ENCODE measurements around the gene RTCA. TPM values are rescaled to one million over a fixed set of nuclear protein-coding genes. Genes with fewer than 3 reads are reported as not detected.
A peak's percentile ranks its signal among the peaks of the same experiment; 100 is the strongest.

The RTCA gene
- 41.3 TPM for total RNA-seq
- long read RNA-seq, transcript RTCA-201 (12 exons, 1,534 nt): minor isoform, 5 of 80 reads
- long read RNA-seq, transcript RTCA-203 (11 exons, 2,535 nt): major isoform, 65 of 80 reads
- long read RNA-seq, partial matches to known transcripts: 3 of 80 reads
- long read RNA-seq, other reads (novel, unspliced or antisense): 7 of 80 reads

DNA sequence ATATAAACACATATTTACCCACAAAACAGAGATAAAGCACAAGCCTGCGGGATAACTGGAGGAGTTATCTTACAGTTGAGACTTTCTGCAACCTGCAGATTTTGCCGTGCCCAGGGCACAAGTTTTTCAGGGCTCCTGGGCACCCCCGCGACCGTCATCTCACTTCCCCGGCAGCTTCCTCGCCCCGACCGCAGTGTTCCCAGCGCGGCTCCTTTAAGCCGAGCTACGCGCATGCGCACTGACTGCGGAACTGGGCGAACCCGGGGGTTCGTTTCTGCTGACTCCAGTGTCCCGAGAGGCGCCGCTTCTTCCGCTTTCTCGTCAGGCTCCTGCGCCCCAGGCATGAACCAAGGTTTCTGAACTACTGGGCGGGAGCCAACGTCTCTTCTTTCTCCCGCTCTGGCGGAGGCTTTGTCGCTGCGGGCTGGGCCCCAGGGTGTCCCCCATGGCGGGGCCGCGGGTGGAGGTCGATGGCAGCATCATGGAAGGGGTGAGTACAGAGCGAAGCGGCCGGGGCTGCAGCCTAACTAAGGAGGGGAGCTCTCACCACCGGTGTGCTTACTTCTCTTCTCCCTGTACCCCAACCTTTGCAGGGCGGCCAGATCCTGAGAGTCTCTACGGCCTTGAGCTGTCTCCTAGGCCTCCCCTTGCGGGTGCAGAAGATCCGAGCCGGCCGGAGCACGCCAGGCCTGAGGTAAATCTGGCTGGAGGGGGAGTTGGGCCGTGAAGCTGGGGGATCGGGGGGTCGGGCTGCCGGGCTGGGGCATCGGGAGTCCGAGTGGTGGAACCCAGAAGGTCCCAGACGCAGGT lies at the start of gene RTCA:
TSS of gene RTCA (plus strand) at position 286 of the 810 bp plus-strand sequence. CDS start at position 446, 160 bp downstream.
- Histone ChIP-seq H3K4me1 (peaks cover 63% of the 10 kb centered on the region), H3K27ac (replicated peaks) (peak within 1 kb of the TSS; percentile 93), H3K4me3 (peak within 1 kb of the TSS; percentile 96), H3K27me3 (ENCODE audit: low read depth) (no peaks in the 10 kb centered on the region), H3K36me3 (peaks cover 48% of the 10 kb centered on the region), H3K9me3 (replicated peaks) (no peaks in the 10 kb centered on the region)
- intact Hi-C loops (cut with micrococcal nuclease): no loop called here
- DNase-seq: peak; percentile 96
- TF ChIP-seq, protein P1, sequence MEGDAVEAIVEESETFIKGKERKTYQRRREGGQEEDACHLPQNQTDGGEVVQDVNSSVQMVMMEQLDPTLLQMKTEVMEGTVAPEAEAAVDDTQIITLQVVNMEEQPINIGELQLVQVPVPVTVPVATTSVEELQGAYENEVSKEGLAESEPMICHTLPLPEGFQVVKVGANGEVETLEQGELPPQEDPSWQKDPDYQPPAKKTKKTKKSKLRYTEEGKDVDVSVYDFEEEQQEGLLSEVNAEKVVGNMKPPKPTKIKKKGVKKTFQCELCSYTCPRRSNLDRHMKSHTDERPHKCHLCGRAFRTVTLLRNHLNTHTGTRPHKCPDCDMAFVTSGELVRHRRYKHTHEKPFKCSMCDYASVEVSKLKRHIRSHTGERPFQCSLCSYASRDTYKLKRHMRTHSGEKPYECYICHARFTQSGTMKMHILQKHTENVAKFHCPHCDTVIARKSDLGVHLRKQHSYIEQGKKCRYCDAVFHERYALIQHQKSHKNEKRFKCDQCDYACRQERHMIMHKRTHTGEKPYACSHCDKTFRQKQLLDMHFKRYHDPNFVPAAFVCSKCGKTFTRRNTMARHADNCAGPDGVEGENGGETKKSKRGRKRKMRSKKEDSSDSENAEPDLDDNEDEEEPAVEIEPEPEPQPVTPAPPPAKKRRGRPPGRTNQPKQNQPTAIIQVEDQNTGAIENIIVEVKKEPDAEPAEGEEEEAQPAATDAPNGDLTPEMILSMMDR (IDR thresholded peaks at IDR 0.05; ENCODE audit: borderline replicate concordance): no peak

DNA sequence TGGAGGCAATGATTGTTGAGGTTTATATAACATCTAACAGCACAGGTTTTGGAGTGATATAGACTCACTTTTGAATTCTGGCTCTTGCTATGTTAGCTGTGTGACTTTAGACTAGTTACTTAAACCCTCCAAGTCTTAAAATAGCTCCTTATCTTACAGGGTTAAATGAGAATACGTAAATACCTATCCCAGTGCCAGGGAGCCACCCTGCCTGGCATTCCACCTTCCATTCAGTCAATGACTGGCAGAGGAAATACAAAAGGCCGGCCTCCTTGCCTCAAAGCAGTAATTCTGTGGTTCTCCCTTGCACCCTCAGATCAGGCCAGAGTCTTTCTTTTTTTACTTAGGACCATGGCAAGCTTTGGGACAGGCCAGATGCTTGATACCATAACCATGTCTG lies 48.2 kb upstream of the RTCA start:
- intact Hi-C loops (cut with micrococcal nuclease): no loop called here
- Histone ChIP-seq H3K9me3 (replicated peaks) (no peaks in the 10 kb centered on the region), H3K4me3 (no peak overlapping the region), H3K27me3 (ENCODE audit: low read depth) (no peaks in the 10 kb centered on the region), H3K36me3 (peaks cover 48% of the 10 kb centered on the region), H3K4me1 (peaks cover 19% of the 10 kb centered on the region), H3K27ac (replicated peaks) (peak overlapping the region; percentile 76)
- TF ChIP-seq, protein P1 (IDR thresholded peaks at IDR 0.05; ENCODE audit: borderline replicate concordance): no peak
- DNase-seq: peak; percentile 44

DNA sequence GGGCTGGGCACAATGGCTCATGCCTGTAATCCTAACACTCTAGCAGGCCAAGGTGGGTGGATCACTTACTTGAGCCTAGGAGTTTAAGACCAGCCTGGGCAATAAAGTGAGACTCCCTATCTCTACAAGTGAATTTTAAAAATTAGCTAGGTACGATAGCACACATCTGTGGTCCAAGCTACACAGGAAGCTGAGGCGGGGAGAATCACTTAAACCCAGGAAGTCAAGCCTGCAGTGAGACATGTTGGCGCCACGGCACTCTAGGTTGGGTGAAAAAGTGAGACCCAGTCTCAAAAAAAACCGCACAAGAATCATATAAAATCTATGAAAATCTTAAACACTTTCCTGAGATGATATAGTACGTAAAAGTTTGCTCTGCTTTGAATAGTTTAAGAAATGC lies 46.6 kb upstream of the RTCA start:
- Histone ChIP-seq H3K9me3 (replicated peaks) (no peaks in the 10 kb centered on the region), H3K4me3 (no peak overlapping the region), H3K36me3 (peaks cover 39% of the 10 kb centered on the region), H3K27me3 (ENCODE audit: low read depth) (no peaks in the 10 kb centered on the region), H3K4me1 (peaks cover 19% of the 10 kb centered on the region), H3K27ac (replicated peaks) (no peak overlapping the region)
- no peak for DNase-seq
- intact Hi-C loops (cut with micrococcal nuclease): no loop called here
- TF ChIP-seq, protein P1 (IDR thresholded peaks at IDR 0.05; ENCODE audit: borderline replicate concordance): no peak

DNA sequence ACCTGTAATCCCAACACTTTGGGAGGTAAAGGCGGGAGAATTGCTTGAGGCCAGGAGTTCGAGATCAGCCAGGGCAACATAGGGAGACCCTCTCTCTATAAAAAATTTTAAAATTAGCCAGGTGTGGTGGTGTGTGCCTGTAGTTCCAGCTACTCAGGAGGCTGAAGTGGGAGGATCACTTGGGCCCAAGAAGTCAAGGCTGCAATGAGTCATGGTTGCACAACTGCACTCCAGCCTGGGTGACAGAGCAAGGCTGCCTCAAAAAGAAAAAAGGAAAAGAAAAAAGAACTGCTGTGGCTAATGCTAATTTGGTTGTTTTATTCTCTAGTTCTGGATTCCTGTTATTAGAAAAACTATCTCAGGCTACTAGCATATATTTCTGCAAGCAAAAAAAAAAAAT lies 46.1 kb upstream of the RTCA start:
- Histone ChIP-seq H3K4me3 (no peak overlapping the region), H3K27me3 (ENCODE audit: low read depth) (no peaks in the 10 kb centered on the region), H3K36me3 (peaks cover 34% of the 10 kb centered on the region), H3K27ac (replicated peaks) (no peak overlapping the region), H3K9me3 (replicated peaks) (no peaks in the 10 kb centered on the region), H3K4me1 (peaks cover 19% of the 10 kb centered on the region)
- TF ChIP-seq, protein P1 (IDR thresholded peaks at IDR 0.05; ENCODE audit: borderline replicate concordance): no peak
- no peak for DNase-seq
- intact Hi-C loops (cut with micrococcal nuclease): no loop called here

DNA sequence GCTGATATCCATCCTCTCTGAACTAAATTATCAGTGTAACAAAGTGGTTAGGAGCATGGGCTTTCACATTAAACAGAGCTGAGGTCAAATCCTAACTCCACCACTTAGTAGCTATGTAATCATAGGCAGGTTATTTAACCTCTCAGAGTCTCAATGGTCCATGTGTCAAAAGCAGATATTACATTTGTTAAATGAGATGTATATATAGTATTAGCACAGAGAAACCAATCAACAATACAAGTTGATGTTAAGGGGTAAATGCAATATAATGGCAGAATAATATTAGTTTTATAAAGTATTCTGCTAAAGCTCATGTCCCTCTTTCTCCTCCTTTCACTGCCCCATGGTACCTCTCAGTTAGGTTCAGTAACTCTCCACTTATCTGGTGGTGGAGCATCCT lies 43.6 kb upstream of the RTCA start:
- Histone ChIP-seq H3K27ac (replicated peaks) (no peak overlapping the region), H3K4me1 (peaks cover 12% of the 10 kb centered on the region), H3K4me3 (no peak overlapping the region), H3K36me3 (peaks cover 28% of the 10 kb centered on the region), H3K27me3 (ENCODE audit: low read depth) (no peaks in the 10 kb centered on the region), H3K9me3 (replicated peaks) (no peaks in the 10 kb centered on the region)
- TF ChIP-seq, protein P1 (IDR thresholded peaks at IDR 0.05; ENCODE audit: borderline replicate concordance): no peak
- no peak for DNase-seq
- intact Hi-C loops (cut with micrococcal nuclease): no loop called here
